Mucosa of gallbladder (tissue), 1 donor: Measurements from ENCODE around the gene ATP1A1. TPM values are rescaled to one million over a fixed set of nuclear protein-coding genes. Genes with fewer than 3 reads are reported as not detected.

Source experiments
- DNase-seq: peaks from one replicate; pipeline ENCODE4 v3.0.0-alpha.2; 2020; ENCODE audit warnings: low spot score
- total RNA-seq: library from RNA; stranded (reverse); gene quantifications from one replicate; pipeline ENCODE4 v1.2.1, GENCODE V29; 2021
- donor health status: DM: no; HTN: no; CAD: no.

ATP1A1 gene
- total RNA-seq, 1 donor from 2014 or later = 2,502 TPM

GRCh38 chr1:116436611-116436970, 63.5 kb downstream of the ATP1A1 start:
- DNase-seq = no peak

- no peak for DNase-seq
These were observed 66.7 kb downstream of the ATP1A1 start for GRCh38 chr1:116439701-116440100.

- DNase-seq = no peak
These were observed 67.7 kb downstream of the ATP1A1 start for GRCh38 chr1:116440731-116441130.

GRCh38 chr1:116445534-116445933, 72.5 kb downstream of the ATP1A1 start:
- DNase-seq = no peak

GRCh38 chr1:116446686-116447085, 73.6 kb downstream of the ATP1A1 start:
- no peak for DNase-seq

- DNase-seq = peak; percentile 48
These were observed 75.8 kb downstream of the ATP1A1 start for GRCh38 chr1:116448785-116449385.

GRCh38 chr1:116449578-116449977, 76.5 kb downstream of the ATP1A1 start:
- DNase-seq = no peak

- no peak for DNase-seq
These were observed 78.7 kb downstream of the ATP1A1 start for GRCh38 chr1:116451702-116452101.

- no peak for DNase-seq
These were observed 80.4 kb downstream of the ATP1A1 start for GRCh38 chr1:116453481-116453880.

- DNase-seq = no peak
These were observed 80.9 kb downstream of the ATP1A1 start for GRCh38 chr1:116453906-116454305.

Other genes starting within 250 kb of the ATP1A1 start
- gene CD58, start 197.8 kb downstream of the ATP1A1 start, total RNA-seq = 24.2 TPM